Esophagus squamous epithelium (tissue), 5 donors: ENCODE measurements around the gene PHACTR1. TPM values are rescaled to one million over a fixed set of nuclear protein-coding genes. Genes with fewer than 3 reads are reported as not detected.

ENCODE experiments used
- DNase-seq: peaks from one replicate; lab custom pipeline; 2025; lab: John Stamatoyannopoulos, UW
- H3K27ac ChIP-seq, 4 donors: fragments of 200-600 bp; sonication (generic); one replicate each; pipeline ENCODE4 v1.5.1; 2016 to 2019; ENCODE audit warnings: mild to moderate bottlenecking in 1 of 4
- H3K27me3 ChIP-seq, 4 donors: fragments of 200-600 bp; sonication (generic); 1 replicate in 3 of 4; 2 replicates in 1 of 4; pipeline versions ENCODE4 v1.5.1 to v1.6.0; 2017 to 2021; ENCODE audit warnings: antibody characterized with exemption in 1 of 4
- H3K36me3 ChIP-seq, 3 donors: fragments of 200-600 bp; sonication (generic); one replicate each; pipeline ENCODE4 v1.5.1; 2016 to 2019
- H3K4me1 ChIP-seq, 3 donors: fragments of 200-600 bp; sonication (generic); one replicate each; pipeline ENCODE4 v1.5.1; 2017 to 2019
- H3K4me3 ChIP-seq, 4 donors: fragments of 200-600 bp; sonication (generic); 1 replicate in 3 of 4; 2 replicates in 1 of 4; pipeline ENCODE4 v1.5.1; 2016 to 2019; ENCODE audit warnings: mild to moderate bottlenecking in 2 of 4, moderate library complexity in 1 of 4
- H3K9me3 ChIP-seq, 3 donors: fragments of 200-600 bp; sonication (generic); one replicate each; pipeline ENCODE4 v1.5.1; 2016 to 2019
- POLR2A ChIP-seq, 4 donors: fragments of 450-650 bp; IDR thresholded peaks; one replicate each; pipeline ENCODE4 v1.6.1; 2017; ENCODE audit warnings: antibody characterized with exemption in 4 of 4, mild to moderate bottlenecking in 4 of 4, moderate library complexity in 3 of 4
- WGBS, 2 donors: methylation state at CpG; one replicate each; pipeline ENCODE4 v1.1.5; 2018; 5-methylcytosine and 5-hydroxymethylcytosine counted together
- intact Hi-C: fragments of 100-400 bp; cut with DNase I; formaldehyde crosslinking; loops from one replicate; pipeline ENCODE4 v1.15.0; 2022
- total RNA-seq, 4 donors: library from RNA; depleted of rRNA; stranded (reverse); fragments of >200 nt; gene quantifications; one replicate each; pipeline ENCODE4 v1.1.0, GENCODE V29; 2016
- TF ChIP-seq, protein P1 (sequence below), 6 experiments: fragments of 450-650 bp in 4 of 6; fragments of 200-600 bp in 2 of 6; sonication (generic) in 2 of 6; IDR thresholded peaks; one replicate each; pipeline ENCODE4 v1.5.1; 2016 to 2019; ENCODE audit warnings: antibody characterized with exemption in 6 of 6, mild to moderate bottlenecking in 4 of 6, moderate library complexity in 4 of 6
- donor health status: DM: yes; HTN: yes; CAD: no.

PHACTR1 gene
- 1 to 10 TPM; 1.5 to 7.2 (median 4.5) TPM for total RNA-seq

DNA sequence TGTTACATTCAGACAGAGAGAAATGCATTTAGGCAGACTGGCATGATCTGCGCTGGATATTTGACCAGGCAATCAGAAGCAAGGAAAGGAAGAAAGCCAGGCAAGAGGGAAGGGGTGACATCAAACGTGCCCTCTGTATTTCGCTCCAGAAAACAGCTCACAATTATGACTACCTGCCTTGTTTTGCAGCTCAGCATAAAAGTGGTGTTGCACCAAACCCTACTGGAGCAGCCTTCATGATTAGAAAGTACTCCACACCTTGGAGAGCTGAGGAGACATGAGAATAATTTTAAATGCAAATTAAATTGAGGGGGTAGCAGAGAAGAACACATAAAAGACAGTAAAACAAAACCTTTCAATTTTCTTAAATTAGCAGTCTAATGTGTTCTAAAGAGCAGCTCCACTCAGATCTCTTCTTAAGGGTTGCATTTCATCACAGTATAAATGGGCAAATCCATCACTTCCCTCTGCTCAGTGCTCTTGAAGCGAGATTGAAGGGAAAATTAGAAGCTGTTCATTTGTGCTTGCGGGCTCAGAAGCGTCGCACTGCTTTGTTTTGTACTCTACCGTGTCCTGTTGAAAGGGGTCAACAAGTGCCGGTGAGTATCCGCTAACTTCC is at the start of gene PHACTR1:
TSS of gene PHACTR1 (plus strand) at position 470 of the 619 bp plus-strand sequence.
- Histone ChIP-seq H3K27me3 (peaks cover 0 to 78% (median 0%) of the 10 kb centered on the region in 4 donors), H3K27ac (no peak within 1 kb of the TSS), H3K9me3 (no peaks in the 10 kb centered on the region), H3K36me3 (no peaks in the 10 kb centered on the region), H3K4me1 (no peaks in the 10 kb centered on the region), H3K4me3 (no peak within 1 kb of the TSS)
- intact Hi-C loops, result no loop called here
- no peak for DNase-seq
- 47 to 53% methylated on average over 10 of the region's 10 CpGs for WGBS, 2 donors
- no peak for TF ChIP-seq POLR2A (IDR thresholded peaks at IDR 0.05)
- TF ChIP-seq, protein P1, sequence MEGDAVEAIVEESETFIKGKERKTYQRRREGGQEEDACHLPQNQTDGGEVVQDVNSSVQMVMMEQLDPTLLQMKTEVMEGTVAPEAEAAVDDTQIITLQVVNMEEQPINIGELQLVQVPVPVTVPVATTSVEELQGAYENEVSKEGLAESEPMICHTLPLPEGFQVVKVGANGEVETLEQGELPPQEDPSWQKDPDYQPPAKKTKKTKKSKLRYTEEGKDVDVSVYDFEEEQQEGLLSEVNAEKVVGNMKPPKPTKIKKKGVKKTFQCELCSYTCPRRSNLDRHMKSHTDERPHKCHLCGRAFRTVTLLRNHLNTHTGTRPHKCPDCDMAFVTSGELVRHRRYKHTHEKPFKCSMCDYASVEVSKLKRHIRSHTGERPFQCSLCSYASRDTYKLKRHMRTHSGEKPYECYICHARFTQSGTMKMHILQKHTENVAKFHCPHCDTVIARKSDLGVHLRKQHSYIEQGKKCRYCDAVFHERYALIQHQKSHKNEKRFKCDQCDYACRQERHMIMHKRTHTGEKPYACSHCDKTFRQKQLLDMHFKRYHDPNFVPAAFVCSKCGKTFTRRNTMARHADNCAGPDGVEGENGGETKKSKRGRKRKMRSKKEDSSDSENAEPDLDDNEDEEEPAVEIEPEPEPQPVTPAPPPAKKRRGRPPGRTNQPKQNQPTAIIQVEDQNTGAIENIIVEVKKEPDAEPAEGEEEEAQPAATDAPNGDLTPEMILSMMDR (IDR thresholded peaks at IDR 0.05), result no peak

DNA sequence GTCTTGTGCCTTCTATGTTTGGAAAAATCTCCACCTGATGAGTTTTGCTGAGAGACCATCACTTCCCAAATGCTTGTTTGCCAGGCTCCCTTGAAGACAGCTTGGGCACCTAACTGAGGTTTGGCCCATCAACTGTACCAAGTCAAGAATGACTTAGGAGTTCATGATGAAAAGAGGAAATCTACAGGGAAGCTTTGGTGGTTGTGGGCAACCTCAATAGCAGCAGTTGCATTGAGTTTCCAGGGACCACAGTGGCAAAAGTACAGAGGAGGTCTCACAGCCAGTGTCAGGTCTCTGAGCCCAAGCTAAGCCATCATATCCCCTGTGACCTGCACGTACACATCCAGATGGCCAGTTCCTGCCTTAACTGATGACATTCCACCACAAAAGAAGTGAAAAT is 49.7 kb upstream of the PHACTR1 start:
- no peak for DNase-seq
- no peak for TF ChIP-seq POLR2A (IDR thresholded peaks at IDR 0.05)
- TF ChIP-seq, protein P1 (IDR thresholded peaks at IDR 0.05), result no peak
- Histone ChIP-seq H3K27ac (no peak overlapping the region), H3K27me3 (no peaks in the 10 kb centered on the region), H3K36me3 (no peaks in the 10 kb centered on the region), H3K9me3 (no peaks in the 10 kb centered on the region), H3K4me1 (no peaks in the 10 kb centered on the region), H3K4me3 (no peak overlapping the region)
- intact Hi-C loops, result no loop called here
- WGBS, 2 donors, result 38 to 50% methylated on average over 1 of the region's 1 CpG

DNA sequence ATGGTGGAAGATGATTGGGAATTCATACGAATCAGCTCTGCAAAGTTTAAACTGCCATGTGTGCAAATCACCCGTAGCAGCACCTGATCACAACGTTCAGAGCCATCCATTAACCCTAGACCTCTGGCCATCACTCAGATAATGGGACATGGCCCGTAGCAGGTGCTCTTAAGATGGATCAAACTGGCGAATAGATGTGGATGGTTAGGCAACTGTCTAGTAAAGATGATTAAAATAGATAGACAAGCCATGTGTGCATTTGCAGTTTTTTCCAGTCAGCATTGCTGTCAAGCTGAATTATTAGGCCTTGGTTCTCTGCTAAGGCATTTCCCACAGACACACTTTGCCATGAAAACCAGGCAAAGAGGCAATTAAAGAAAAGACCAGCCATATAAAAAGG is 40.6 kb upstream of the PHACTR1 start:
- Histone ChIP-seq H3K27me3 (peaks cover 0 to 6% (median 0%) of the 10 kb centered on the region in 4 donors), H3K36me3 (no peaks in the 10 kb centered on the region), H3K4me1 (no peaks in the 10 kb centered on the region), H3K9me3 (no peaks in the 10 kb centered on the region), H3K4me3 (no peak overlapping the region), H3K27ac (no peak overlapping the region)
- intact Hi-C loops, result no loop called here
- DNase-seq, result no peak
- 70 to 75% methylated on average over 5 of the region's 5 CpGs for WGBS, 2 donors
- TF ChIP-seq, protein P1 (IDR thresholded peaks at IDR 0.05), result no peak
- no peak for TF ChIP-seq POLR2A (IDR thresholded peaks at IDR 0.05)

DNA sequence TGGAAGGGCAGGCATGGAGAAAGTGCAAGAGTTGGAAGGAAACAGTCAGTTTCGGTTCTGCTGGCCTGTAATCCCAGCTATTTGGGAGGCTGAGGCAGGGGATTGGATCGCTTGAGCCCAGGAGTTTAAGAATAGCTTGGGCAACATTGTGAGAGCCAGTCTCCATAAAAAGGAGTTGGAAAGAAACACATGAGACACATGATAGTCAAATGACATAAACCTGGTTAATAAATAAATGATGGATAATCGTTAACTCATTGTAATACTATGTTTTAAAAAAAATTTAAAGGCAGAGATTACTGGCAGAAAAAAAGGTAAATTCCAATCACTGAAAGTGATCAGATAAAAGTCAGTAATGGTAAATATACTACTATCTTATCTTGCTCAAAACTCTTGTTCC is 37.2 kb upstream of the PHACTR1 start:
- WGBS, 2 donors, result 82 to 93% methylated on average over 3 of the region's 3 CpGs
- no peak overlapping the region for H3K4me3 ChIP-seq
- H3K36me3 ChIP-seq, result no peaks in the 10 kb centered on the region
- no peaks in the 10 kb centered on the region for H3K27me3 ChIP-seq
- intact Hi-C loops, result no loop called here
- H3K9me3 ChIP-seq, result no peaks in the 10 kb centered on the region
- no peaks in the 10 kb centered on the region for H3K4me1 ChIP-seq
- TF ChIP-seq POLR2A (IDR thresholded peaks at IDR 0.05), result no peak
- TF ChIP-seq, protein P1 (IDR thresholded peaks at IDR 0.05), result no peak
- H3K27ac ChIP-seq, result no peak overlapping the region
- DNase-seq, result no peak

DNA sequence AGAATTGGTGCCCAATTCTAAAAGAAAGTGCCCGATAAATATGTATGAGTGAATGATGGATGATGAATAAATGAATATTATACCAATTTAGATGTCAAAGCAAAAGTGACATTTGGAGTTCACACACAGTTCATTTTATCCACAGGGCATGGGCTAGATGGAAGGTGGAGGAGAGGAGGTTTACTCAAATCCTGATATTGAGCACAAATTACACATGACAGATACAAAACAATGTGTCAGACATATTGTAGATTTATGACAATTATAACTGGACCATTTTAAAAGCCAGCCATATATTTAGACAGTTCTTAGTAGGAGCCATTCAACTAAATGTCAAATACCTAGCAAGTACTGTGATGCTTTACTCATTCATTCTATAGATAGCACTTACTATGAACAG is 23.4 kb upstream of the PHACTR1 start:
- Histone ChIP-seq H3K27me3 (peaks cover 0 to 10% (median 0%) of the 10 kb centered on the region in 4 donors), H3K4me1 (no peaks in the 10 kb centered on the region), H3K27ac (no peak overlapping the region), H3K4me3 (no peak overlapping the region), H3K36me3 (no peaks in the 10 kb centered on the region), H3K9me3 (no peaks in the 10 kb centered on the region)
- TF ChIP-seq, protein P1 (IDR thresholded peaks at IDR 0.05), result no peak
- TF ChIP-seq POLR2A (IDR thresholded peaks at IDR 0.05), result no peak
- WGBS, 2 donors, result 84 to 88% methylated on average over 1 of the region's 1 CpG
- intact Hi-C loops, result no loop called here
- DNase-seq, result no peak
